Smooth muscle cell (in vitro differentiated cells): ENCODE data around the gene ZNF445. TPM values are rescaled to one million over a fixed set of nuclear protein-coding genes. Genes with fewer than 3 reads are reported as not detected.
A peak's percentile ranks its signal among the peaks of the same experiment; 100 is the strongest.
"Not testable (repeated sequence)": the region's sequence is repeated elsewhere in the genome, so short reads cannot be mapped to it uniquely, and the experiment has no call there.

Experiments used
- DNase-seq: peaks from one replicate; lab custom pipeline; 2025; ENCODE audit not compliant: unreplicated experiment; lab: John Stamatoyannopoulos, UW
- H2AFZ ChIP-seq: fragments of 200-600 bp; sonication (generic); 2 replicates; pipeline ENCODE4 v1.6.0; 2016; ENCODE audit warnings: antibody characterized with exemption, low read depth, mild to moderate bottlenecking
- H3F3A ChIP-seq: fragments of 200-600 bp; sonication (generic); 2 replicates; pipeline ENCODE4 v1.6.0; 2017; ENCODE audit warnings: antibody characterized with exemption, low read depth
- H3K27ac ChIP-seq: fragments of 200-600 bp; sonication (generic); 2 replicates; pipeline ENCODE4 v1.5.1; 2016; ENCODE audit warnings: low read depth, mild to moderate bottlenecking
- H3K27me3 ChIP-seq: fragments of 200-600 bp; sonication (generic); 2 replicates; pipeline ENCODE4 v1.6.1; 2016; ENCODE audit warnings: low read depth, mild to moderate bottlenecking
- H3K36me3 ChIP-seq: fragments of 200-600 bp; sonication (generic); 2 replicates; pipeline ENCODE4 v1.5.1; 2016; ENCODE audit warnings: low read depth
- H3K4me1 ChIP-seq: fragments of 200-600 bp; sonication (generic); 2 replicates; pipeline ENCODE4 v1.5.1; 2016; ENCODE audit warnings: low read depth
- H3K4me2 ChIP-seq: fragments of 200-600 bp; sonication (generic); 2 replicates; pipeline ENCODE4 v1.6.0; 2016; ENCODE audit warnings: mild to moderate bottlenecking
- H3K4me3 ChIP-seq: fragments of 200-600 bp; sonication (generic); 2 replicates; pipeline ENCODE4 v1.5.1; 2016; ENCODE audit warnings: mild to moderate bottlenecking
- H3K79me2 ChIP-seq: fragments of 200-600 bp; sonication (generic); 2 replicates; pipeline ENCODE4 v1.6.0; 2016; ENCODE audit warnings: low read depth, mild to moderate bottlenecking
- H3K9ac ChIP-seq: fragments of 200-600 bp; sonication (generic); 2 replicates; pipeline ENCODE4 v1.6.0; 2016; ENCODE audit warnings: low read depth
- H3K9me3 ChIP-seq: fragments of 200-600 bp; sonication (generic); replicated peaks from 2 replicates; pipeline ENCODE4 v1.5.1; 2016; ENCODE audit warnings: low read depth
- H4K20me1 ChIP-seq: fragments of 200-600 bp; sonication (generic); 2 replicates; pipeline ENCODE4 v1.6.0; 2016; ENCODE audit warnings: low read depth
- WGBS: methylation state at CpG from one replicate; pipeline ENCODE4 v1.1.7; 2016; ENCODE audit warnings: low lambda C conversion rate; 5-methylcytosine and 5-hydroxymethylcytosine counted together
- polyA plus RNA-seq: library from polyadenylated mRNA; unstranded; fragments of >200 nt; fragmentation: Nextera tagmentation; extraction: Ambion mirVana; gene quantifications from 2 replicates; pipeline ENCODE4 v1.2.1, GENCODE V29; 2016
- total RNA-seq: library from RNA; depleted of rRNA; stranded (reverse); fragments of >200 nt; gene quantifications from 2 replicates; pipeline ENCODE4 v1.2.3, GENCODE V29; 2014
- TF ChIP-seq, protein P1 (sequence below): fragments of 200-600 bp; sonication (generic); IDR thresholded peaks from 2 replicates; pipeline ENCODE4 v1.5.1; 2017; ENCODE audit warnings: borderline replicate concordance, mild to moderate bottlenecking, antibody characterized with exemption; ENCODE audit not compliant: insufficient read depth, poor library complexity, severe bottlenecking

ZNF445 gene
- total and polyA plus RNA-seq, 2 experiments from 2014 or later, result 4.7 to 8.5 TPM

DNA sequence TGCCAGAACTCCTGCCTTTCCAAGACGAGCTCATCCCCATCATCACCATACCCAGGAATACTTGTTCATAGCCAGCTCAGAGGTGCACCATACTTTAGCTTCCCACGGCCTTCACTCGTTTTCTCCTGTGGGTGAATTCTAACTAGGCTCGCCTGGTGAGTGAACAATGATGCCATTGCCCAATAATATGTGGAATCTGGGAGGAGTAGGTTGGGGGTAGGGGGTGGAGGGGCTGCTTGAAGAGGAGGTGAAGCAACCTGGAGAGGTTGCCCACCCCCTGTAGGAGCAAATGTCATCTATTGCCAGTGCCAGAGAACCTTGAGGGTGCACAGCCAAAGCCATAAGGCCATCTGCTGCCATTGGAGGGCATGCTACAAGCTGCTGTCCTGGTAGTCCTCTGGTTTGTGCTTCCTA, 592 bp upstream of the ZNF445 start:
- H3K4me2 ChIP-seq, result peak overlapping the region; percentile 91
- H3K79me2 ChIP-seq, result peaks cover 42% of the 10 kb centered on the region
- H3K36me3 ChIP-seq, result no peaks in the 10 kb centered on the region
- peaks cover 9% of the 10 kb centered on the region for H3F3A ChIP-seq
- no peaks in the 10 kb centered on the region for H3K27me3 ChIP-seq
- peak overlapping the region; percentile 76 for H3K4me3 ChIP-seq
- H3K9ac ChIP-seq, result peak overlapping the region; percentile 51
- no peak for DNase-seq
- H3K9me3 ChIP-seq, result no peaks in the 10 kb centered on the region
- TF ChIP-seq, protein P1, sequence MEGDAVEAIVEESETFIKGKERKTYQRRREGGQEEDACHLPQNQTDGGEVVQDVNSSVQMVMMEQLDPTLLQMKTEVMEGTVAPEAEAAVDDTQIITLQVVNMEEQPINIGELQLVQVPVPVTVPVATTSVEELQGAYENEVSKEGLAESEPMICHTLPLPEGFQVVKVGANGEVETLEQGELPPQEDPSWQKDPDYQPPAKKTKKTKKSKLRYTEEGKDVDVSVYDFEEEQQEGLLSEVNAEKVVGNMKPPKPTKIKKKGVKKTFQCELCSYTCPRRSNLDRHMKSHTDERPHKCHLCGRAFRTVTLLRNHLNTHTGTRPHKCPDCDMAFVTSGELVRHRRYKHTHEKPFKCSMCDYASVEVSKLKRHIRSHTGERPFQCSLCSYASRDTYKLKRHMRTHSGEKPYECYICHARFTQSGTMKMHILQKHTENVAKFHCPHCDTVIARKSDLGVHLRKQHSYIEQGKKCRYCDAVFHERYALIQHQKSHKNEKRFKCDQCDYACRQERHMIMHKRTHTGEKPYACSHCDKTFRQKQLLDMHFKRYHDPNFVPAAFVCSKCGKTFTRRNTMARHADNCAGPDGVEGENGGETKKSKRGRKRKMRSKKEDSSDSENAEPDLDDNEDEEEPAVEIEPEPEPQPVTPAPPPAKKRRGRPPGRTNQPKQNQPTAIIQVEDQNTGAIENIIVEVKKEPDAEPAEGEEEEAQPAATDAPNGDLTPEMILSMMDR, result no peak
- no peaks in the 10 kb centered on the region for H3K4me1 ChIP-seq
- H2AFZ ChIP-seq, result peak overlapping the region; percentile 97
- 76% methylated on average over 4 of the region's 4 CpGs for WGBS
- H4K20me1 ChIP-seq, result peaks cover 19% of the 10 kb centered on the region
- no peak overlapping the region for H3K27ac ChIP-seq

DNA sequence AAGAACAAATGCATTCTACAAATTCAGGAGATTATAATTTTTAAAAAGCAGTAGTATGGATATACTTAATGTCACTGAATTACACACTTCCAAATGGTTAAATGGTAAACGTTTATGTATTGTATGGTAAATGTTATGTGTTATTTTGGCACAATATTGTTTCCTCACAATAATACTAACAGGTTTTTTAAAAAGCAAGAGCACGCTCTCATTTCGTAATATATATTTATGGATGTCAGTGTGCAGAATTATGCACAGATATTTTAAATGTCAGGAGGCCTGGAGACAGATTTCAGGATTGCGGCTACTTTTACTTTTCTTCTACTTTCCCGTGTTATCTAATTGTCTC, 533 bp downstream of the ZNF445 start:
- WGBS, result 4% methylated on average over 5 of the region's 5 CpGs
- peak overlapping the region; percentile 50 for H3K27ac ChIP-seq
- TF ChIP-seq, protein P1, result no peak
- peaks cover 51% of the 10 kb centered on the region for H3K79me2 ChIP-seq
- H3K27me3 ChIP-seq, result no peaks in the 10 kb centered on the region
- H3K4me1 ChIP-seq, result no peaks in the 10 kb centered on the region
- peak overlapping the region; percentile 91 for H3K4me2 ChIP-seq
- H3K4me3 ChIP-seq, result peak overlapping the region; percentile 76
- DNase-seq, result no peak
- H3F3A ChIP-seq, result peaks cover 12% of the 10 kb centered on the region
- H3K36me3 ChIP-seq, result no peaks in the 10 kb centered on the region
- H3K9me3 ChIP-seq, result no peaks in the 10 kb centered on the region
- peak overlapping the region; percentile 51 for H3K9ac ChIP-seq
- H4K20me1 ChIP-seq, result peaks cover 30% of the 10 kb centered on the region
- peak overlapping the region; percentile 97 for H2AFZ ChIP-seq

DNA sequence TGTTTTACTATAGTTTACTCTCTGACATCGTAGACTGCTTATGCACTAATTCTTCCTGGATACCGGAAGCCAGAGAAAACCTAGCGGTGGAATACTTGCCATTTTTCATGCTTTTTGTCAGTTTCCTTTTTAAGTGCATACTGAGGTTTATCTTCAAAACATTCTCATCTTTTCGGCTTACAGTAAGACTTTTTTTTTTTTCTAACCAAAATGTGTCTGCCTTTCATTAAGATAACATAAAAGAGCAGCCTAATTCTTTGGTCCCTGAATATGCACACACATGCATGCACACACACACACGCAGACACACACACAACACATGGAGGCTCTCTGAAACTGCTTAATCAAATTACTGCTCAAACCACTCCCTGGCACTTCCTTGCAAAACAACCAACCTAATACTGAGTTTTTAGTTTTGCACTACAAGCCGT, 1.3 kb downstream of the ZNF445 start:
- 19% methylated on average over 6 of the region's 6 CpGs for WGBS
- DNase-seq, result no peak
- H3K27ac ChIP-seq, result peak overlapping the region; percentile 50
- peaks cover 12% of the 10 kb centered on the region for H3F3A ChIP-seq
- H3K27me3 ChIP-seq, result no peaks in the 10 kb centered on the region
- H3K4me1 ChIP-seq, result no peaks in the 10 kb centered on the region
- peak overlapping the region; percentile 91 for H3K4me2 ChIP-seq
- peaks cover 37% of the 10 kb centered on the region for H4K20me1 ChIP-seq
- TF ChIP-seq, protein P1, result no peak
- peak overlapping the region; percentile 51 for H3K9ac ChIP-seq
- no peak overlapping the region for H2AFZ ChIP-seq
- H3K36me3 ChIP-seq, result no peaks in the 10 kb centered on the region
- peaks cover 59% of the 10 kb centered on the region for H3K79me2 ChIP-seq
- H3K4me3 ChIP-seq, result peak overlapping the region; percentile 76
- no peaks in the 10 kb centered on the region for H3K9me3 ChIP-seq

DNA sequence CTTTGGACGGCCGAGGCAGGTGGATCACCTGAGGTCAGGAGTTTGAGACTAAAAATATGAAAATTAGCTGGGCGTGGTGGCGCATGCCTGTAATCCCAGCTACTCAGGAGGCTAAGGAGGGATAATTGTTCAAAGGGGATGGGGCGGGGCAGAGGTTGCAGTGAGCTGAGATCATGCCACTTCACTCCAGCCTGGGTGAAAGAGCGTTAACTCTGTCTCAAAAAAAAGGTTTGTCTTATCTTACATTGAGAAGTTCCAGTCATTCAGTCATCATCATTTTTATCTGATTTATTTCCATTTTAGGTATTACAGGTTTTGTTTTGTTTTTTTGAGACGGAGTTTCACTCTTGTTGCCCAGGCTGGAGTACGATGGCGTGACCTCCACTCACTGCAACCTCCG, 2.6 kb downstream of the ZNF445 start:
- not testable (repeated sequence) for H2AFZ ChIP-seq, H3K4me1 ChIP-seq, H3K4me2 ChIP-seq, H3K36me3 ChIP-seq, H3K27me3 ChIP-seq, DNase-seq, H3K9ac ChIP-seq, H3K9me3 ChIP-seq, H3K4me3 ChIP-seq, H3K27ac ChIP-seq
- peaks cover 71% of the 10 kb centered on the region for H3K79me2 ChIP-seq
- H3F3A ChIP-seq, result peaks cover 12% of the 10 kb centered on the region
- 87% methylated on average over 10 of the region's 10 CpGs for WGBS
- H4K20me1 ChIP-seq, result peaks cover 49% of the 10 kb centered on the region
